Measurements from ENCODE around the gene PROP1. TPM values are rescaled to one million over a fixed set of nuclear protein-coding genes. Genes with fewer than 3 reads are reported as not detected.
"Not testable (repeated sequence)": the region's sequence is repeated elsewhere in the genome, so short reads cannot be mapped to it uniquely, and the experiment has no call there.

The PROP1 gene
- total RNA-seq, 1 experiment from 2014 or later, result not detected

DNA sequence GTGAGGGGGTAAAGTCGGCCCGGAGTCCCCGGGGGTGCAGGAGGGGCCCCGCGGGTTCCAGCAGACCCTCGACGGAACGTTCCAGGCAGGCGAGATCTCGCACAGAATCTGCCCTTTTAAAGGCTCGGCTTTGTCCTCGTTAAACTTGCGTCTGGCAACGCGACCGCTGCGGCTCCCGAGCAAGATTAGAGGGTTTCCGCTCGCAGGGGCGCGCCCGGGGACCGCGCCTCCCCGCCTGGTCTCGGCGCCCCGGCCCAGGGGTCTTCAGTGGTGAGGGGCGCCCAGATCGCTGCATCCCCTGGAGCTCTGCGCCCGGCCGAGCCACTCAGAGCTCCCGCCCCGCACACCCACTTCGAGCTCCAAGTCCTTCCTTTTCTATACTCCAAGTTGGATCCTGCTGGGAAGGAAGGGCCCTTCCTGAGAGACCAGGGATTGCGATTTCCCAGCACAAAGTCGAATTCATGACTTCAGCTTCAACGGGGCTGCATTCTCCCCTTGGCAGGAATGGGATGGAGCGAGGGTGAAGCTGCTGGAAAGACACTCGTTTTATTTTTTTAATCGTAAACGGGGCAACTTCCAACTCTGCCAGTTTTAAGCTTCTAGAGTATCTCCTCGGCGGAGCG, 11.3 kb downstream of the PROP1 start:
- in situ Hi-C loops (cut with HindIII; ENCODE audit: low pct_unique_long_range_greater_than_20kb, low sequenced_read_pairs), result no loop called here
- DNase-seq (ENCODE audit: low read depth), result no peak

GRCh38 chr5:177983763-177984583, 12.1 kb downstream of the PROP1 start:
- in situ Hi-C loops (cut with HindIII; ENCODE audit: low pct_unique_long_range_greater_than_20kb, low sequenced_read_pairs), result no loop called here
- no peak for DNase-seq (ENCODE audit: low read depth)

DNA sequence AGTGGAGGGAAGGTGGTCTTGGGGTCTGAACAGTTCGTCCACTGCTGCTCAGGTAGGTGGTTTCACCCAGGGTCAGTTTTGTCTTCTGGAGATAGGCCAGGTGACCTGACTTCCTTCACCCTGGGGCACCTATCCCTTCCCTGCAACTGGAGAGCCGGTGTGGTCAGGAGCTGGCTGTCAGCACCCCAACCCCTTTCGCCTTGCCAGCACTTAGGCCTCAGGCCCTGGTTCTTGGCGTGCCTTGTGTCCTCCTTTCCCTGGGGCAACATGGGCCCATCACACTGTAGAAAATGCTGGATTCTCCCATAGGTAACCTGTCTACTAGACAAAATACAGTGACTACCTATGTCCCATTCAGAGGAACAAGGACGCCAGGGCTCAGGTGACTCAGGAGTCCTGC, 13.1 kb downstream of the PROP1 start:
- DNase-seq (ENCODE audit: low read depth), result no peak
- in situ Hi-C loops (cut with HindIII; ENCODE audit: low pct_unique_long_range_greater_than_20kb, low sequenced_read_pairs), result no loop called here

DNA sequence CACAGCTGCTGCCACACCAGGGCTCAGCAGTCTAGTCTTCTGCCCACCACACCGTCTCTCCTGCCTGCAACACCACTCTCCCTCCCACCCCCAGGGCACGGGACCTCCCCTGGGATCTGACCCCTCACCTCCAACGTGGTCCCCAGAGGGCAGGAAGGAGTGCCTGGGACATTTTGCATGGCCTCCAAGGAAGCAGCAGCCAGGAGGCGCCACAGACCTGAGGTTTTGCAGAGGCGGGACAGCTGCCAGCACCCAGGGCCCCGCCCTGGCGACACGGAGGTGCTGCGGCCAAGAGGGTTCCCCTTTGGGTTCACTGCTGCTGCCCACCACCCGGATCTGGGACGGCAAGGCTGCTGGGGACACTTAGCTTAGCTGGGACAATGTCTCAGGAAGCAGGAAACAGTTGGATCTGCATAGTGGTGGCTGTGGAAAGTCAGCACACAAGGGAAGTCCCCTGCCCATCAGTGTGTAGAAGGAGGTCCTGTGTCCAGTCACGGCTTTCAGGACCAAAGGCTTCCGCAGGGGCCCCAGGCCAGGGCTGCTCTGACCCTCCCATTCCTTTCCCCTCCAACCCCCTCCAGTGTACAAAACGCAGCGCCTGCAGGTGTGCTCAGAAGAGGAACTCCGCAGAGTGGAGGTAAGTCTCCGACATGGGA, 13.8 kb downstream of the PROP1 start:
- in situ Hi-C loops (cut with HindIII; ENCODE audit: low pct_unique_long_range_greater_than_20kb, low sequenced_read_pairs), result no loop called here
- no peak for DNase-seq (ENCODE audit: low read depth)

- in situ Hi-C loops (cut with HindIII; ENCODE audit: low pct_unique_long_range_greater_than_20kb, low sequenced_read_pairs), result no loop called here
- DNase-seq (ENCODE audit: low read depth), result no peak
Measured at GRCh38 chr5:177981296-177982071, 14.6 kb downstream of the PROP1 start.

DNA sequence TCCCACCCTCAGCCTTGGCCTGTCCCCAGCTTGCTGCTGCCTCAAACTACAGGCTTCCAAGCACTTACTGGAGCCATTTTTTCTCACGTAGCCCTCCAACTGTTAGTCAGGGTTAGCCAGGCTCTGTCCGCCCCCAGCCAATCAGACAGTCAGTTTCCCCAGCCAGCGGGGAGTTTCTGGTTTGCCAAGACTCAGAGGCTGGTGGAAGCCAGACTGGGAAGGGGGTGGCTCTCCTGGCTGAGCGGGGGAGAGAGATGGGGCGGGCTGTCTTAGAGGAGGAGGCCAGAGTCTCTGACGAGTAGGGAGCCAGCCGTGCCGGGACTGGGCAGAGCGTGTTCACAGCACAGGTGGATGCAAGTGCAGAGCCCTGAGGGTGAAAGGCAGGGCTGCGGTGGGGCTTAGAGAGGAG, 15.3 kb downstream of the PROP1 start:
- DNase-seq (ENCODE audit: low read depth), result no peak
- in situ Hi-C loops (cut with HindIII; ENCODE audit: low pct_unique_long_range_greater_than_20kb, low sequenced_read_pairs), result no loop called here

DNA sequence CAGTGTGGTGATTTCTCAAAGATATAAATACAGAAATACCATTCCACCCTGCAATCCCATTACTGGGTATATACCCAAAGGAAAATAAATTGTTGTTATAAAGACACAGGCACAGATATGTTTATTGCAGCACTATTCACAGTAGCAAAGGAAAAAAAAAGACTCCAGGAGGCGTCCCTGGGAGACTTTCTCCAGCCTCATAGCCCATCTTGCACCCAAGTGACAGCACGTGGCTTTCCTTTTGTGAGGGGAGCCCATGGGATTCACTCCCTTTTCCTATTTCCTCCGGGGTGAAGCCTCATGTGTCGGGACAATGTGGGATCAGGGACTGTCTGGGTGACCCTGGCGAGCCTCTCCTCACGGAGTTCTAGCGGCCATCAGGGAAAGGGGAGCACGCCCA, 18.4 kb downstream of the PROP1 start:
- not testable (repeated sequence) for DNase-seq (ENCODE audit: low read depth)

DNA sequence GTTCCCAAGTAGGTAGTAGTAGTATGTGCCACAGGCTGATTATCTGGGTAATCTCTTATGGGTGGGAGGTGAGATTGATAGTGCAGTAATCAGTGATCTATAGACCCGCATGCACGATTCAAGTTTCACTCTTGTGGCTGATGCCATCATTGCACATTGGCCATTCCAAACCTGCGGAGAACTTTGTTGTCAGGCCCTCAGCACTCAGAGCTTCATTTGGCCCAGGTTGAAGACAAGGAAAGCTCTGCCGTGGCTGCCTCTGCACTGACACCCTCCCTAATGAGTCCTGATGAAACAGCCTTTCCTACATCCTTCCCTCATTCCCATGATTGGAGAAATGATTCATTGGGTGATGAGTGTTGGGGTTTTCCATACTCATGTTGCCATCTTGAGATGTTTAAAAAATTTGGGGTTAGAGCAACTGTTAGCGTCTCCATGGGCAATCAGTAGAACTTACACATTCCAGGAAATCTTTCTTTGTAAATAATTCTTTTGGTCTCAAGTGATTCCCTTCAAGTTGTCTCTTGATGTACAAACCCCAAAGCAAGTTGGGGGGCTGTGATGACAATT, 22.9 kb downstream of the PROP1 start:
- in situ Hi-C loops (cut with HindIII; ENCODE audit: low pct_unique_long_range_greater_than_20kb, low sequenced_read_pairs), result no loop called here
- no peak for DNase-seq (ENCODE audit: low read depth)

More for the DNA sequence above, 18.4 kb downstream of the PROP1 start:
- in situ Hi-C loops (cut with HindIII; ENCODE audit: low pct_unique_long_range_greater_than_20kb, low sequenced_read_pairs), result not testable (repeated sequence)

GRCh38 chr5:177972613-177973012, 23.4 kb downstream of the PROP1 start:
- in situ Hi-C loops (cut with HindIII; ENCODE audit: low pct_unique_long_range_greater_than_20kb, low sequenced_read_pairs), result no loop called here
- no peak for DNase-seq (ENCODE audit: low read depth)

- in situ Hi-C loops (cut with HindIII; ENCODE audit: low pct_unique_long_range_greater_than_20kb, low sequenced_read_pairs); DNase-seq (ENCODE audit: low read depth): not testable (repeated sequence)
Measured at GRCh38 chr5:177972014-177972413, 24.0 kb downstream of the PROP1 start.

DNA sequence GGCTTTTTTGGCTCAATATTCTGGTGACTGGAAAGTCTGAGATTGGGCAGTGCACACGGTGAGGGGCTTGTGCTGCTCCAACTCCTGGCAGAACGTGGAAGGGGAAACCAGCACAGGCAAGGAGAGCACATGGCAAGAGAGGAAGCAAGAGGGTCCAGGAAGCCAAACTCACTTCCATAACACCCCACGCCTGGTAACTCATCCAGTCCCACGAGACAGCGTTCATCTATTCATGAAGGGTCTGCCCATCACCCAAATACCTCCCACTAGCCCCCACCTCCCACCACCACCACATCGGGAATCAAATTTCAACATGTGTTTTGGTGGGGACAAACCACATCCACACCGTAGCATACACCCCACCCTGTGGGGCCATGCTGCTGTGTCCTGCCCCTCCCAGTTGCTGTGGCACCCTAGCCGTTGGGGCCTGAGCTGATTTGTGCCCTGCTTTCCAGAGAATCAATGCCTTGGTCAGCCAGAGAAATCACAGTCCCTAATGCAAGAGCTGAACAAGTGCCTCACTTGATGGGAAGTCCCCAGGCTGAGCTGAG, 27.3 kb downstream of the PROP1 start:
- DNase-seq (ENCODE audit: low read depth), result no peak
- in situ Hi-C loops (cut with HindIII; ENCODE audit: low pct_unique_long_range_greater_than_20kb, low sequenced_read_pairs), result no loop called here

- in situ Hi-C loops (cut with HindIII; ENCODE audit: low pct_unique_long_range_greater_than_20kb, low sequenced_read_pairs), result no loop called here
- no peak for DNase-seq (ENCODE audit: low read depth)
Measured at GRCh38 chr5:177967221-177967887, 28.7 kb downstream of the PROP1 start.

GRCh38 chr5:177966839-177967166, 29.2 kb downstream of the PROP1 start:
- in situ Hi-C loops (cut with HindIII; ENCODE audit: low pct_unique_long_range_greater_than_20kb, low sequenced_read_pairs), result no loop called here

GRCh38 chr5:177966009-177966838, 29.8 kb downstream of the PROP1 start:
- no peak for DNase-seq (ENCODE audit: low read depth)

More at GRCh38 chr5:177966839-177967166, 29.2 kb downstream of the PROP1 start:
- no peak for DNase-seq (ENCODE audit: low read depth)

DNA sequence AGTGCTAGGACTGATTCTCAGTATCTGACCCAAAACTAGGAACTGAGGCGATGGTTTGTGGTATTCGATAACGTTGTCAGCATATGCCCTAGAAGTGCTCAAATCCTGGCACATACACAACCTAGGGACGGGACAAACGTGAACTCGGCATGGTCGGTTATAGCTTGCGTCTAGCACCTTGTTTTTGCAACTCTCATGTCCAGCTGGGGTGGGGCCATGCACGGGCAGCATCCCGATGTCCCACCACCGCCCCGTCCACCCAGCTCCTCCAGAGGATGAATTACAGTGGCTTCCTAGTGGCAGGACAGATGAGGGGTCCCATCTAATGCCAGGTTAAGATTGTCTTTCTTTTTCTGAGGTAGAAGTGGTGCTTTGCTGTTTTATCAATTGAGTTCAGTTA, 31.6 kb downstream of the PROP1 start:
- DNase-seq (ENCODE audit: low read depth), result no peak
- in situ Hi-C loops (cut with HindIII; ENCODE audit: low pct_unique_long_range_greater_than_20kb, low sequenced_read_pairs), result no loop called here

More at GRCh38 chr5:177966009-177966838, 29.8 kb downstream of the PROP1 start:
- in situ Hi-C loops (cut with HindIII; ENCODE audit: low pct_unique_long_range_greater_than_20kb, low sequenced_read_pairs), result no loop called here

GRCh38 chr5:177963966-177964365, 32.1 kb downstream of the PROP1 start:
- in situ Hi-C loops (cut with HindIII; ENCODE audit: low pct_unique_long_range_greater_than_20kb, low sequenced_read_pairs), result no loop called here

GRCh38 chr5:177959315-177959714, 36.7 kb downstream of the PROP1 start:
- DNase-seq (ENCODE audit: low read depth), result no peak
- in situ Hi-C loops (cut with HindIII; ENCODE audit: low pct_unique_long_range_greater_than_20kb, low sequenced_read_pairs), result no loop called here

More at GRCh38 chr5:177963966-177964365, 32.1 kb downstream of the PROP1 start:
- no peak for DNase-seq (ENCODE audit: low read depth)
